Measurements from ENCODE around the gene NAPSA. TPM values are rescaled to one million over a fixed set of nuclear protein-coding genes. Genes with fewer than 3 reads are reported as not detected.

Gene NAPSA
- total and polyA plus RNA-seq, 9 of the 15 experiments (the other 6 are each of a cell fraction or from before 2014, with no cell fraction given), result 0.25 to 1.9 (median 0.69) TPM

DNA sequence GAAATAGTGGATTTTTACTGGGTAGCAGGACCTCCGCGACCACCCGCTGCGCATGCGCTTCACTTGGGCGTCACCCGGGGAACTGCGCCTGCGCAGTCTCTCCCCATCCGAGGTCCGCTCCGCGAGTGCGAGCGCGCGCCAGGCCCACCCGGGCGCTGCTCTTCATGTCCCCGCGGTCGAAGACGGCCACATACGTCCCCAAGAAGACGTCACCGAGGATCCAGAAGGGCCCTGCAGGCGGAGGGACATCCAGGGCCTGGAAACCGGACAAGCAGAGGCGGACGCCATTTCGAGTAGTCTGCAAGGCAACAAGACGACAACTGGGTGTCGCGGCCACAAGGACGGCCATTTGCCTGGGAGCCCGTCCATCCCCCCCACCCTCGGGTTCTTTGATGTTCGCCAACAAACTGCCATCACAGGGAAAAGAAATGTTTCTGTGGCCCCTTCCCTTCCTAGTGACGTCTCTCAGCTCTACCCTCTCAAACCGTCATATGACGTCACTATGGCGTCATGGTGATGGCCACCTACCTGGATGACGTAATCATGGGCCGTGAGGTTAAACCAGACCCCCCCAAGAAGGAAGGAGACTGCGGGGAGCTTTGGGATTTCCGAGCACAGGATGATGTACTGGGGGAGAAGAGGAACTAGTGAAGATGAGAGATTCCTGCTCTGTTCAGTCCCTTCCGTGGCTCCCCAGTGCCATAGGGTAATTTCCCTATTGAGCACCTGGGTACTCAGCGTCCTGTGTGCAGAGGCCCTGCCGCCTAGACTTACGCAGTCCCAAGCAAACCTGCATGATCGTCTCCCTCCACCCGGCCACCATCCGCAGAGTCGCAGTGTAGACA lies 6.7 kb downstream of the NAPSA start (continued):
- TF ChIP-seq, protein P1, sequence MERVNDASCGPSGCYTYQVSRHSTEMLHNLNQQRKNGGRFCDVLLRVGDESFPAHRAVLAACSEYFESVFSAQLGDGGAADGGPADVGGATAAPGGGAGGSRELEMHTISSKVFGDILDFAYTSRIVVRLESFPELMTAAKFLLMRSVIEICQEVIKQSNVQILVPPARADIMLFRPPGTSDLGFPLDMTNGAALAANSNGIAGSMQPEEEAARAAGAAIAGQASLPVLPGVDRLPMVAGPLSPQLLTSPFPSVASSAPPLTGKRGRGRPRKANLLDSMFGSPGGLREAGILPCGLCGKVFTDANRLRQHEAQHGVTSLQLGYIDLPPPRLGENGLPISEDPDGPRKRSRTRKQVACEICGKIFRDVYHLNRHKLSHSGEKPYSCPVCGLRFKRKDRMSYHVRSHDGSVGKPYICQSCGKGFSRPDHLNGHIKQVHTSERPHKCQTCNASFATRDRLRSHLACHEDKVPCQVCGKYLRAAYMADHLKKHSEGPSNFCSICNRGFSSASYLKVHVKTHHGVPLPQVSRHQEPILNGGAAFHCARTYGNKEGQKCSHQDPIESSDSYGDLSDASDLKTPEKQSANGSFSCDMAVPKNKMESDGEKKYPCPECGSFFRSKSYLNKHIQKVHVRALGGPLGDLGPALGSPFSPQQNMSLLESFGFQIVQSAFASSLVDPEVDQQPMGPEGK (CRISPR knock-in tag; IDR thresholded peaks at IDR 0.05; ENCODE audit: borderline replicate concordance), result no peak
- no peak for TF ChIP-seq BHLHE40 (IDR thresholded peaks at IDR 0.05; ENCODE audit: low read length)
- TF ChIP-seq KLF1 (tag; IDR thresholded peaks at IDR 0.05), result no peak
- TF ChIP-seq, protein P2, sequence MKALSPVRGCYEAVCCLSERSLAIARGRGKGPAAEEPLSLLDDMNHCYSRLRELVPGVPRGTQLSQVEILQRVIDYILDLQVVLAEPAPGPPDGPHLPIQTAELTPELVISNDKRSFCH (CRISPR knock-in tag; IDR thresholded peaks at IDR 0.05), result no peak
- TF ChIP-seq, protein P2 (tag; IDR thresholded peaks at IDR 0.05), result peak; percentile 59
- TF ChIP-seq TEAD2 (tag; IDR thresholded peaks at IDR 0.05), result no peak
- peak; percentile 40 for TF ChIP-seq PHF20 (IDR thresholded peaks at IDR 0.05; ENCODE audit: partially characterized antibody)
- TF ChIP-seq MTF1 (CRISPR knock-in tag; IDR thresholded peaks at IDR 0.05; ENCODE audit: borderline replicate concordance), result no peak
- TF ChIP-seq, protein P3, sequence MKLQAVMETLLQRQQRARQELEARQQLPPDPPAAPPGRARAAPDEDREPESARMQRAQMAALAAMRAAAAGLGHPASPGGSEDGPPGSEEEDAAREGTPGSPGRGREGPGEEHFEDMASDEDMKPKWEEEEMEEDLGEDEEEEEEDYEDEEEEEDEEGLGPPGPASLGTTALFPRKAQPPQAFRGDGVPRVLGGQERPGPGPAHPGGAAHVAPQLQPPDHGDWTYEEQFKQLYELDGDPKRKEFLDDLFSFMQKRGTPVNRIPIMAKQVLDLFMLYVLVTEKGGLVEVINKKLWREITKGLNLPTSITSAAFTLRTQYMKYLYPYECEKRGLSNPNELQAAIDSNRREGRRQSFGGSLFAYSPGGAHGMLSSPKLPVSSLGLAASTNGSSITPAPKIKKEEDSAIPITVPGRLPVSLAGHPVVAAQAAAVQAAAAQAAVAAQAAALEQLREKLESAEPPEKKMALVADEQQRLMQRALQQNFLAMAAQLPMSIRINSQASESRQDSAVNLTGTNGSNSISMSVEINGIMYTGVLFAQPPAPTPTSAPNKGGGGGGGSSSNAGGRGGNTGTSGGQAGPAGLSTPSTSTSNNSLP (IDR thresholded peaks at IDR 0.05; ENCODE audit: borderline replicate concordance, low read depth, low read length), result no peak
- no peak for TF ChIP-seq HNRNPLL (IDR thresholded peaks at IDR 0.05; ENCODE audit: low read depth, low read length, poor library complexity, severe bottlenecking)
- TF ChIP-seq, protein P4, sequence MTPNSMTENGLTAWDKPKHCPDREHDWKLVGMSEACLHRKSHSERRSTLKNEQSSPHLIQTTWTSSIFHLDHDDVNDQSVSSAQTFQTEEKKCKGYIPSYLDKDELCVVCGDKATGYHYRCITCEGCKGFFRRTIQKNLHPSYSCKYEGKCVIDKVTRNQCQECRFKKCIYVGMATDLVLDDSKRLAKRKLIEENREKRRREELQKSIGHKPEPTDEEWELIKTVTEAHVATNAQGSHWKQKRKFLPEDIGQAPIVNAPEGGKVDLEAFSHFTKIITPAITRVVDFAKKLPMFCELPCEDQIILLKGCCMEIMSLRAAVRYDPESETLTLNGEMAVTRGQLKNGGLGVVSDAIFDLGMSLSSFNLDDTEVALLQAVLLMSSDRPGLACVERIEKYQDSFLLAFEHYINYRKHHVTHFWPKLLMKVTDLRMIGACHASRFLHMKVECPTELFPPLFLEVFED (CRISPR knock-in tag; conservative IDR thresholded peaks at IDR 0.05), result no peak
- TF ChIP-seq, protein P5, sequence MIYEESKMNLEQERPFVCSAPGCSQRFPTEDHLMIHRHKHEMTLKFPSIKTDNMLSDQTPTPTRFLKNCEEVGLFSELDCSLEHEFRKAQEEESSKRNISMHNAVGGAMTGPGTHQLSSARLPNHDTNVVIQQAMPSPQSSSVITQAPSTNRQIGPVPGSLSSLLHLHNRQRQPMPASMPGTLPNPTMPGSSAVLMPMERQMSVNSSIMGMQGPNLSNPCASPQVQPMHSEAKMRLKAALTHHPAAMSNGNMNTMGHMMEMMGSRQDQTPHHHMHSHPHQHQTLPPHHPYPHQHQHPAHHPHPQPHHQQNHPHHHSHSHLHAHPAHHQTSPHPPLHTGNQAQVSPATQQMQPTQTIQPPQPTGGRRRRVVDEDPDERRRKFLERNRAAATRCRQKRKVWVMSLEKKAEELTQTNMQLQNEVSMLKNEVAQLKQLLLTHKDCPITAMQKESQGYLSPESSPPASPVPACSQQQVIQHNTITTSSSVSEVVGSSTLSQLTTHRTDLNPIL (CRISPR knock-in tag; IDR thresholded peaks at IDR 0.05), result peak; percentile 67; the same call in 1 of the 2 replicates
- TF ChIP-seq TSC22D4 (tag; IDR thresholded peaks at IDR 0.05), result no peak
- TF ChIP-seq ZNF134 (CRISPR knock-in tag; conservative IDR thresholded peaks at IDR 0.05), result 0 out of 2 replicates have a peak, but pooled peaks have one; percentile 22
- no peak for TF ChIP-seq COPS2 (conservative IDR thresholded peaks at IDR 0.05)
- TF ChIP-seq BMI1 (IDR thresholded peaks at IDR 0.05; ENCODE audit: low read length), result no peak
- TF ChIP-seq SMARCB1 (IDR thresholded peaks at IDR 0.05; ENCODE audit: insufficient read length, low read depth), result no peak
- no peak for TF ChIP-seq ZNF507 (tag; conservative IDR thresholded peaks at IDR 0.05)
- no peak for TF ChIP-seq ZNF324 (CRISPR knock-in tag; IDR thresholded peaks at IDR 0.05)
- no peak for TF ChIP-seq FOXJ3 (CRISPR knock-in tag; IDR thresholded peaks at IDR 0.05)
- TF ChIP-seq POLR2G (IDR thresholded peaks at IDR 0.05; ENCODE audit: low read depth, low read length), result peak; percentile 96
- no peak for TF ChIP-seq ZSCAN29 (IDR thresholded peaks at IDR 0.05)
- TF ChIP-seq BDP1 (IDR thresholded peaks at IDR 0.05; ENCODE audit: insufficient read depth, insufficient read length), result no peak

Data from K562 (cell line).